Nephron (organoid): ENCODE data around the gene AMPH.
A peak's percentile ranks its signal among the peaks of the same experiment; 100 is the strongest.

Experiments used
- H3K27ac Mint-ChIP-seq, 3 experiments: 2 replicates each; pipeline ENCODE4 v1.8.0; 2020; ENCODE audit warnings: mixed read lengths in 3 of 3, mild to moderate bottlenecking in 2 of 3, moderate library complexity in 1 of 3
- H3K27me3 Mint-ChIP-seq: 2 replicates; pipeline ENCODE4 v1.8.0; 2021; ENCODE audit warnings: low read depth, mild to moderate bottlenecking, moderate library complexity, mixed read lengths
- H3K36me3 Mint-ChIP-seq: 2 replicates; pipeline ENCODE4 v1.8.0; 2020; ENCODE audit warnings: low read depth, mixed read lengths
- H3K4me1 Mint-ChIP-seq: 2 replicates; pipeline ENCODE4 v1.8.0; 2020; ENCODE audit warnings: mixed read lengths
- H3K4me3 Mint-ChIP-seq, 3 experiments: 2 replicates each; pipeline ENCODE4 v1.8.0; 2020; ENCODE audit warnings: mild to moderate bottlenecking in 3 of 3, mixed read lengths in 3 of 3, moderate library complexity in 2 of 3
- H3K9me3 Mint-ChIP-seq: 2 replicates; pipeline ENCODE4 v1.8.0; 2020; ENCODE audit warnings: mixed read lengths
- TF ChIP-seq, protein P1 (sequence below), 3 experiments: fragments of 200-600 bp; sonication (generic); IDR thresholded peaks; one replicate each; pipeline ENCODE4 v1.5.0; 2021; ENCODE audit warnings: antibody characterized with exemption in 3 of 3; ENCODE audit not compliant: unreplicated experiment in 3 of 3

Gene AMPH

DNA sequence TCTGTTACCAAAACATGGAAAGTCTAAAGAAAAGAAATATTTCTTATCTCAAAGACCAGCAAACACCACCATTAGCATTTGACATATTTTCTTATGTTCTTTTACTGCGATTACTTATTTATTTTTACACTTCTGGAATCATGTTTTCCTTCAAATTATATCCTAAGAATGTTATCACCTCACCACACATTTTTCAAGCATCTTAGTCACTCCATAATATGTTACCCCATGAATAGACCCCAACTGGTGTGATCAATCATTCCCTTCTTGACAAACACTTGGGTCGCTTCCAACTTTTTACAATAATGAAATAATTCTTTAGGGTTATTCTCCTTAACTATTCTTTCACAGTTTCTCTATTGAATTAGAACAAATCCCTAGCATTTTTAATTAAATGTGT, 67.4 kb downstream of the AMPH start:
- Mint-ChIP-seq H3K4me3 (no peak overlapping the region), H3K27me3 (no peaks in the 10 kb centered on the region), H3K4me1 (peaks cover 4% of the 10 kb centered on the region), H3K36me3 (no peaks in the 10 kb centered on the region), H3K27ac (no peak overlapping the region), H3K9me3 (peaks cover 5% of the 10 kb centered on the region)
- TF ChIP-seq, protein P1, sequence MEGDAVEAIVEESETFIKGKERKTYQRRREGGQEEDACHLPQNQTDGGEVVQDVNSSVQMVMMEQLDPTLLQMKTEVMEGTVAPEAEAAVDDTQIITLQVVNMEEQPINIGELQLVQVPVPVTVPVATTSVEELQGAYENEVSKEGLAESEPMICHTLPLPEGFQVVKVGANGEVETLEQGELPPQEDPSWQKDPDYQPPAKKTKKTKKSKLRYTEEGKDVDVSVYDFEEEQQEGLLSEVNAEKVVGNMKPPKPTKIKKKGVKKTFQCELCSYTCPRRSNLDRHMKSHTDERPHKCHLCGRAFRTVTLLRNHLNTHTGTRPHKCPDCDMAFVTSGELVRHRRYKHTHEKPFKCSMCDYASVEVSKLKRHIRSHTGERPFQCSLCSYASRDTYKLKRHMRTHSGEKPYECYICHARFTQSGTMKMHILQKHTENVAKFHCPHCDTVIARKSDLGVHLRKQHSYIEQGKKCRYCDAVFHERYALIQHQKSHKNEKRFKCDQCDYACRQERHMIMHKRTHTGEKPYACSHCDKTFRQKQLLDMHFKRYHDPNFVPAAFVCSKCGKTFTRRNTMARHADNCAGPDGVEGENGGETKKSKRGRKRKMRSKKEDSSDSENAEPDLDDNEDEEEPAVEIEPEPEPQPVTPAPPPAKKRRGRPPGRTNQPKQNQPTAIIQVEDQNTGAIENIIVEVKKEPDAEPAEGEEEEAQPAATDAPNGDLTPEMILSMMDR (IDR thresholded peaks at IDR 0.05; ENCODE audit: unreplicated experiment in 3 of 3) = no peak

DNA sequence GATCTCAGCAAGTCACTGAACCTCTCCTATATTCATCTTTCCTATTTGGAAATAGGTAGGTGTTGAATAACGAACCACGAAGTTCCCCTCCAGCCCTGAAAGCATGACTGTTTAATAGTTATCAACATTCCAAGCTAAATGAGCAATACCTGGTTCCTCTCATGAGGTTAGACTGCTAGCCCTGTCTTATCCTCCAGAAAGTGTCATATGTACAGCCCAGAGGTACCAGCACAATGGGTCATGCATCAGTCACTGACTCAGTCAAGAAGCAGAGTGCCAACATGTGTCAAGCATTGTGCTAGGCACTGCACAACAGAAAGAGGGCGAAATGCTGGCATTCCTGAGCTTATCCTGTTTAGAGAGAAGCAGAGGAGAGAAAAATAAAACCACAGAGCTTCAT, 70.0 kb downstream of the AMPH start:
- no peaks in the 10 kb centered on the region for H3K27me3 Mint-ChIP-seq
- H3K4me1 Mint-ChIP-seq = peaks cover 12% of the 10 kb centered on the region
- H3K36me3 Mint-ChIP-seq = no peaks in the 10 kb centered on the region
- H3K9me3 Mint-ChIP-seq = peaks cover 3% of the 10 kb centered on the region
- H3K27ac Mint-ChIP-seq = no peak overlapping the region
- TF ChIP-seq, protein P1 (IDR thresholded peaks at IDR 0.05; ENCODE audit: unreplicated experiment in 3 of 3) = no peak
- H3K4me3 Mint-ChIP-seq = no peak overlapping the region

DNA sequence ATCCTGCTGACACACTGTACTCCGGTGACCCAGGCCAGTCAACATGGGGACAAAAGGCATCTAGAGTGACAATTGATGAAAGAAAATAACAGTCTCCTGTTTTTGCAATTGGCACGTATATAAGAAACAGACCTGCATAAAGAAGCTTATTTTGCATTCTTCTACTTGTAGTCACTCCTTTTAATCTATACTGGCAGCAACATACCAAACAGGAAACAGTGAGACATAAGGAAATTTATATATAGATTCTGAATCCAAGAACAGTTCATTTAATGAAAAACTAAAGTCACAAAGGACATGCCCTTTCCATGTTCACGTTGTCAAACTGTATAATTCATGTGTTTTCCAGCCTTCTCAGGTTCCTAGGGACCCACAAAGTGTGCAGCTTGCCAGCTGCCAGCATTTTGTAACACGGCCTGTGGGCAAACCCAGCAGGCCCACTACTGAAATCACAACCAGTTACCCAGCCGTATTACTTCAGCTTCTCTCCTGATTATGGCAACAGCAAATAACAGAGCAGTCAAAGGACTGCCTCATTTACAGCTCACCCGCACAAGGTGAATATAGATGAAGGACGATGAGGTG, 72.3 kb downstream of the AMPH start:
- TF ChIP-seq, protein P1 (IDR thresholded peaks at IDR 0.05; ENCODE audit: unreplicated experiment in 3 of 3) = no peak
- H3K36me3 Mint-ChIP-seq = no peaks in the 10 kb centered on the region
- H3K4me3 Mint-ChIP-seq = no peak overlapping the region
- H3K27me3 Mint-ChIP-seq = no peaks in the 10 kb centered on the region
- H3K4me1 Mint-ChIP-seq = peaks cover 12% of the 10 kb centered on the region
- no peaks in the 10 kb centered on the region for H3K9me3 Mint-ChIP-seq
- H3K27ac Mint-ChIP-seq = peak overlapping the region; percentile 5 to 39 (median 18)

DNA sequence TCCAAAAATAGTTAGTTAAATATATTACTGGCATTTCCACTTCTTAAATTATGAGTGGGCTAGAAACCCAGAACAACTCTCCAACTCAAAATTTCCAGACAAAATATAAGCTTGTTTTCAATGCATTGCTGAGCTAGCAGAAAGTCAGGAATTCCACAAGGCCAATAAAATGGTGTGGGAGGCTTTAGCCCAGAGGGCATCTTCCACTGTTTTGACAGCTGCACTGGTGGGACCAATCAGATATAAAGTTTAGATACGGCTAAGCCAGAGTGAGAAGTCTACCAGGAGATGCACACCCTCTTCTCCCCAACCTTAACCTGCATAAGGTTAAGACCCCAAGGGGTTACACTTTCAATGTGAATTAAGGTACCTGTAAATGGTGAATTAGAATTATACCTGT, 76.6 kb downstream of the AMPH start:
- Mint-ChIP-seq H3K4me1 (peaks cover 18% of the 10 kb centered on the region), H3K27ac (no peak overlapping the region), H3K4me3 (no peak overlapping the region), H3K27me3 (no peaks in the 10 kb centered on the region), H3K9me3 (no peaks in the 10 kb centered on the region), H3K36me3 (no peaks in the 10 kb centered on the region)
- TF ChIP-seq, protein P1 (IDR thresholded peaks at IDR 0.05; ENCODE audit: unreplicated experiment in 3 of 3) = no peak

DNA sequence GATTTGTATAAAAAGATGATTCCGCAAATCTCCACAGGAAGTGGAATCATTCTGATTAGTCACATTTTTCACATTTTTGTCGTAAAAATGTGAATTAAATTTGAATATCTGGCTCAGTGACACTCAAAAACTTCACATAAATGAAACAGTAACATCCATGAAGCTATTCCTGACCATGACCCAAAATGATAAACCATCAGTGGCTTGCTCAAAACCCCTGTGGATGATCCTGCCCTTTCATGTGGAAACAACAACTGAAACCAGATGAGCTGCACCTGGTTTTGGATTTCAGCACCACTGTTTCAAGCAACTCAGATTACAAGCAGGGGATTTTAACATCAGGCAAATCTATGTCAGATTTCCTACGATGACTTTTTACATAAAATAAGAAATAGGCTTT, 80.3 kb downstream of the AMPH start:
- TF ChIP-seq, protein P1 (IDR thresholded peaks at IDR 0.05; ENCODE audit: unreplicated experiment in 3 of 3) = no peak
- H3K36me3 Mint-ChIP-seq = no peaks in the 10 kb centered on the region
- peaks cover 6% of the 10 kb centered on the region for H3K4me1 Mint-ChIP-seq
- no peak overlapping the region for H3K4me3 Mint-ChIP-seq
- H3K27ac Mint-ChIP-seq = no peak overlapping the region
- H3K27me3 Mint-ChIP-seq = no peaks in the 10 kb centered on the region
- no peaks in the 10 kb centered on the region for H3K9me3 Mint-ChIP-seq

DNA sequence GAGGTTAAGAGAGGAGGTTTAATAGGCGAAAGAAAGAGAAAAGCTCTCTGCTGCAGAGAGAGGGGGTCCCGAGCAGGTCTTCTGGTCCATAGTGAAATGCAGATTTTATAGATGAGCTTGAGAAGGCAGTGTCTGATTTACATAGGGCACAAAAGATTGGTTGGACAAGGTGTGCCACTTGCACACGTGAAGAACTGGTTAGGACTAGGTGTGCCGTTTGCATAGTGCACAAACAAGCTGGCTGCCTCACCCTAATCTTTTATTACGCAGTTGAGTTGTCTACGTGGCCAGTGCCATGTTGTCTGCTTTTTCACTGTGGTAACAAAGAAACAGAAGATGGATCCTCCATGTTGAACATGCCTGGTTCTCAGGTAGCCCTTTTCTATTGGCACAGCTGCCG, 82.6 kb downstream of the AMPH start:
- TF ChIP-seq, protein P1 (IDR thresholded peaks at IDR 0.05; ENCODE audit: unreplicated experiment in 3 of 3) = no peak
- Mint-ChIP-seq H3K4me3 (no peak overlapping the region), H3K36me3 (no peaks in the 10 kb centered on the region)

More for the DNA sequence above, 82.6 kb downstream of the AMPH start:
- H3K4me1 Mint-ChIP-seq = peaks cover 6% of the 10 kb centered on the region
- H3K27me3 Mint-ChIP-seq = no peaks in the 10 kb centered on the region
- H3K27ac Mint-ChIP-seq = no peak overlapping the region
- H3K9me3 Mint-ChIP-seq = no peaks in the 10 kb centered on the region
